SJSA1 (cell line): Measurements from ENCODE around the gene ANO10. TPM values are rescaled to one million over a fixed set of nuclear protein-coding genes. Genes with fewer than 3 reads are reported as not detected.

Experiments
- DNase-seq, 2 experiments: peaks; one replicate each; pipeline ENCODE4 v3.0.0-alpha.2; 2015 to 2020; ENCODE audit warnings: low spot score in 2 of 2, low read depth in 1 of 2
- H3K27ac ChIP-seq: fragments of 250-450 bp; sonication (Bioruptor Pico); 2 replicates; pipeline ENCODE4 v1.5.1; 2020; ENCODE audit warnings: mild to moderate bottlenecking, moderate library complexity
- H3K27me3 ChIP-seq: fragments of 250-450 bp; sonication (Bioruptor Pico); replicated peaks from 2 replicates; pipeline ENCODE4 v1.5.1; 2020; ENCODE audit warnings: mild to moderate bottlenecking, moderate library complexity
- H3K36me3 ChIP-seq: fragments of 250-450 bp; sonication (Bioruptor Pico); 2 replicates; pipeline ENCODE4 v1.5.1; 2020; ENCODE audit warnings: mild to moderate bottlenecking
- H3K4me1 ChIP-seq: fragments of 250-450 bp; sonication (Bioruptor Pico); replicated peaks from 2 replicates; pipeline ENCODE4 v1.6.1; 2021; ENCODE audit warnings: mild to moderate bottlenecking
- H3K4me3 ChIP-seq: fragments of 250-450 bp; sonication (Bioruptor Pico); 2 replicates; pipeline ENCODE4 v1.5.1; 2020; ENCODE audit warnings: mild to moderate bottlenecking
- H3K9me3 ChIP-seq: fragments of 250-450 bp; sonication (Bioruptor Pico); replicated peaks from 2 replicates; pipeline ENCODE4 v1.5.1; 2020; ENCODE audit warnings: mild to moderate bottlenecking
- total RNA-seq: library from RNA; depleted of rRNA; stranded (reverse); fragments of >200 nt; shearing (Covaris generic); gene quantifications from 2 replicates; pipeline ENCODE4 v1.2.3, GENCODE V29; 2014

The ANO10 gene
- total RNA-seq, 1 experiment from 2014 or later: 16.3 TPM

GRCh38 chr3:43445820-43446219 is 176.0 kb downstream of the ANO10 start:
- Histone ChIP-seq H3K9me3 (no peaks in the 10 kb centered on the region), H3K27me3 (no peaks in the 10 kb centered on the region), H3K4me1 (no peaks in the 10 kb centered on the region), H3K36me3 (no peaks in the 10 kb centered on the region), H3K27ac (no peak overlapping the region), H3K4me3 (no peak overlapping the region)
- DNase-seq: no peak

- no peaks in the 10 kb centered on the region for H3K27me3 ChIP-seq
- no peaks in the 10 kb centered on the region for H3K36me3 ChIP-seq
Measured at GRCh38 chr3:43442872-43443395, 178.9 kb downstream of the ANO10 start.

GRCh38 chr3:43436507-43437140 is 185.2 kb downstream of the ANO10 start:
- DNase-seq: no peak
- Histone ChIP-seq H3K36me3 (no peaks in the 10 kb centered on the region), H3K27me3 (no peaks in the 10 kb centered on the region), H3K4me1 (no peaks in the 10 kb centered on the region), H3K27ac (no peak overlapping the region), H3K9me3 (no peaks in the 10 kb centered on the region), H3K4me3 (no peak overlapping the region)

More at GRCh38 chr3:43442872-43443395, 178.9 kb downstream of the ANO10 start:
- Histone ChIP-seq H3K4me1 (no peaks in the 10 kb centered on the region), H3K27ac (no peak overlapping the region), H3K4me3 (no peak overlapping the region), H3K9me3 (no peaks in the 10 kb centered on the region)
- no peak for DNase-seq

DNA sequence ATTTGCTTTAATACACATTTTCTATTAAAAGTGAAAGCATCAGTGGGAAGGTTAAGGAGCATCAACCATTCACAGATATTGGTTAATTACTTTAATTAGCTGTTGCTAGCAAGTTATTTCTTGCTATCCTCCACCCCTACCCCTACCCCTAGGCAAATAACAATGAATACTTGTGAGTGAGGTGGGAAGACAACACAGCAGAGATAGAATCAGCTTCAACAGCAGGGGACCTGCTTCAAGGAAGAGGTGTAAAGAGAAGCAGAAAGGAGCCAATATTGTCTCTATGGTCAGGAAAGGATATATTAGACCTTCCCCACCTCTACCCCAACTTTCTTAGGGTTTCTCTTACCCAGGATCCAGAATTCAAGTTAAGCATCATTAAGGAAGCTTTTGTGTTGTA is 186.1 kb downstream of the ANO10 start:
- Histone ChIP-seq H3K27ac (no peak overlapping the region), H3K9me3 (no peaks in the 10 kb centered on the region), H3K27me3 (no peaks in the 10 kb centered on the region), H3K36me3 (no peaks in the 10 kb centered on the region), H3K4me1 (no peaks in the 10 kb centered on the region), H3K4me3 (no peak overlapping the region)
- DNase-seq: no peak

GRCh38 chr3:43434431-43434830 is 187.4 kb downstream of the ANO10 start:
- Histone ChIP-seq H3K9me3 (no peaks in the 10 kb centered on the region), H3K27ac (no peak overlapping the region), H3K27me3 (no peaks in the 10 kb centered on the region), H3K4me3 (no peak overlapping the region), H3K36me3 (no peaks in the 10 kb centered on the region), H3K4me1 (no peaks in the 10 kb centered on the region)
- DNase-seq: no peak

GRCh38 chr3:43432462-43432861 is 189.3 kb downstream of the ANO10 start:
- Histone ChIP-seq H3K27me3 (no peaks in the 10 kb centered on the region), H3K9me3 (no peaks in the 10 kb centered on the region), H3K4me1 (peaks cover 3% of the 10 kb centered on the region), H3K27ac (no peak overlapping the region), H3K36me3 (no peaks in the 10 kb centered on the region), H3K4me3 (no peak overlapping the region)
- DNase-seq: no peak

GRCh38 chr3:43426388-43426787 is 195.4 kb downstream of the ANO10 start:
- no peak for DNase-seq
- peaks cover 11% of the 10 kb centered on the region for H3K4me1 ChIP-seq
- no peak overlapping the region for H3K27ac ChIP-seq

GRCh38 chr3:43425829-43426228 is 196.0 kb downstream of the ANO10 start:
- Histone ChIP-seq H3K27me3 (no peaks in the 10 kb centered on the region), H3K4me3 (no peak overlapping the region), H3K9me3 (no peaks in the 10 kb centered on the region), H3K4me1 (peaks cover 11% of the 10 kb centered on the region), H3K27ac (no peak overlapping the region), H3K36me3 (no peaks in the 10 kb centered on the region)
- DNase-seq: no peak

More at GRCh38 chr3:43426388-43426787, 195.4 kb downstream of the ANO10 start:
- H3K4me3 ChIP-seq: no peak overlapping the region
- H3K36me3 ChIP-seq: no peaks in the 10 kb centered on the region
- no peaks in the 10 kb centered on the region for H3K9me3 ChIP-seq
- H3K27me3 ChIP-seq: no peaks in the 10 kb centered on the region

- Histone ChIP-seq H3K4me1 (peaks cover 11% of the 10 kb centered on the region), H3K27ac (no peak overlapping the region), H3K9me3 (no peaks in the 10 kb centered on the region), H3K27me3 (no peaks in the 10 kb centered on the region), H3K4me3 (no peak overlapping the region), H3K36me3 (no peaks in the 10 kb centered on the region)
- no peak for DNase-seq
Measured at GRCh38 chr3:43423639-43424038, 198.2 kb downstream of the ANO10 start.

DNA sequence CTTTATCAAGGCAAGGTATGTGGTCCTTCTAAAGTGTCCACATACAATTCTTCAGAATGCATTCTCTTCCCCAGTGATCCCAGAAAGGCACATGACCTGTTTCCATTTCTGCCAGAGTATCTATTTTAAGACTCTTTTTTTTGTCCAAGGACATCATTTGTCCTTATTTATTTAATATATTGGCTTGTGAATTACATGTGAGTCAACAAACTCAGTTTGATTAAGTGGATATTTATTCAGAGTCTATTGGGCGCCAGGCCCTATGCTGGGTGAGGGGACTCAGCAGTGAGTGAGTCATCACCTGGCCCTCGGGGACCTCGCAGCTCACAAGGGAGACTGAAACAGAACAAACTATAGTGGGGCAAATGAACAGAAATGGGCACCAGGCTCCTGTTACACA is 198.7 kb downstream of the ANO10 start:
- Histone ChIP-seq H3K4me3 (no peak overlapping the region), H3K4me1 (peaks cover 11% of the 10 kb centered on the region), H3K27me3 (no peaks in the 10 kb centered on the region), H3K27ac (no peak overlapping the region), H3K36me3 (no peaks in the 10 kb centered on the region), H3K9me3 (no peaks in the 10 kb centered on the region)
- peak in 1 of 2 experiments; percentile 5 for DNase-seq

DNA sequence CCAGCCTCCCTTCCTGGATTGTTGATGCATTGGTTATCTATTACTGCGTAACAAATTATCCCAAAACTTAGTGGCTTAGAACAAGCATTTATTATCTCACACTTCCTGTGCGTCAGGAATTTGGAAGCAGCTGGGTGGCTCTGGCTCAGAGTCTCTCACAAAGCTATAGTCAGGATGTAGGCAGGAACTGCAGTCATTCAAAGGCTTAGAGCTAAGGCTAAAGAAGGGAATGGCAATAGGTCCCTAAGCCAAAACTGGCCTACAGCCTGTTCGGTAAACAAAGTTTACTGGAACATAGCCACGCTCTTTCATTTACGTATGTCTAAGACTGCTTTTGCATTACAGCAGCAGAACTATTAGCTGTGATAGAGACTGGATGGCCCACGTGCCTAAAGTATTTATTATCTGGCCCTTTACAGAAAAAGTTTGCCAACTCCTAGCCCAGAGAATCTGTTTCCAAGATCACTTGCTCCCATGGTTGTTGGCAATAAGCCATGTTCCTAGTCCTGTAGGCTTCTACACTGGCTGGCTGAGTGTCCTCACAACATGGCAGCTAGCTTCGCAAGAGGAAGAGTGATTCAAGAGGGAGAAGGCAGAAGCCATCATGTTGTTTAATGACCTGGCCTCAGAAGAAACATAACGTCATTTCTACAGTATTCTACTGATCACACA is 203.1 kb downstream of the ANO10 start:
- Histone ChIP-seq H3K36me3 (no peaks in the 10 kb centered on the region), H3K27me3 (no peaks in the 10 kb centered on the region), H3K27ac (no peak overlapping the region), H3K9me3 (no peaks in the 10 kb centered on the region), H3K4me3 (no peak overlapping the region), H3K4me1 (0 out of 2 replicates have a peak, but pooled peaks cover 5% of the 10 kb centered on the region)
- DNase-seq: no peak

GRCh38 chr3:43417133-43417532 is 204.7 kb downstream of the ANO10 start:
- H3K27me3 ChIP-seq: no peaks in the 10 kb centered on the region
- DNase-seq: no peak
- H3K27ac ChIP-seq: no peak overlapping the region
- H3K9me3 ChIP-seq: no peaks in the 10 kb centered on the region
- H3K4me1 ChIP-seq: no peaks in the 10 kb centered on the region
- no peaks in the 10 kb centered on the region for H3K36me3 ChIP-seq
- no peak overlapping the region for H3K4me3 ChIP-seq

- Histone ChIP-seq H3K27me3 (no peaks in the 10 kb centered on the region), H3K4me3 (no peak overlapping the region), H3K4me1 (no peaks in the 10 kb centered on the region), H3K36me3 (no peaks in the 10 kb centered on the region), H3K9me3 (no peaks in the 10 kb centered on the region), H3K27ac (no peak overlapping the region)
- no peak for DNase-seq
Measured at GRCh38 chr3:43415088-43415487, 206.7 kb downstream of the ANO10 start.

DNA sequence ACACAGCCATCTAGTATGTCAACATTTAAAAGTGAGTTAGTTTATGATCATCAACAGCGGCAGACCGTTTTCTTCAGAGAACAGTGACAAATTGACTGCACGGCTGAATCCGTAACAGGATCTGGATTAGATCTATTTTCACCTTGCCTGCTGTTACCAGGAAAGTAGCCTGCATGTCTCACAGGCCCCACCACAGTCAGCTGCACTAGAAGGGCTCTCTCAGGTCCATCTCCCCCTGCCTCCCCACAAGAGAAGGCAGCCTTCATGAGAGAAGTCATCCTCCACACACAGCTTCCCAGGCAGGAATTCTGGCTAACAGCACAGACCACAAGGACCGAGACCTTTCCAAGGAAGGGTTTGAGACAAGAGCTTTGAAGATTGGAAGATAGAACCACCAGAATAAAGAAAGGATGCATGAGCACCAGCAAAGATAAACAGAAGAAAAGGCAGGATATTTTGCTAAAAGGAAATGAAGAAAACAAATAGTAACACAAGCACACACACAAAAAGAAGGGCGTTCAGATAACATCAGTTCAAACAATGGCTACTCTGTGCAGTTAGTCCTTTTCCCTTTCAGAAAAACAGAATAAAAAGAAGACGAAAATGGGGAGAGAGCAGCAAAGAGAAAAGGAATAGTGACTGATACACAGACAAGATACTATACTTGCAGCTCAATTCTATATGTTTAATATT is 208.0 kb downstream of the ANO10 start:
- no peaks in the 10 kb centered on the region for H3K36me3 ChIP-seq
- DNase-seq: no peak
- no peaks in the 10 kb centered on the region for H3K4me1 ChIP-seq
- H3K27me3 ChIP-seq: no peaks in the 10 kb centered on the region
- no peak overlapping the region for H3K4me3 ChIP-seq
- H3K27ac ChIP-seq: no peak overlapping the region
- no peaks in the 10 kb centered on the region for H3K9me3 ChIP-seq
